ENCODE data around the gene PTPRR.

- TF ChIP-seq POLR2A (IDR thresholded peaks at IDR 0.05; ENCODE audit: low read depth, low read length) (no peak), EZH2 (IDR thresholded peaks at IDR 0.05; ENCODE audit: borderline replicate concordance, control insufficient read depth, low read depth, low read length) (no peak), NFIC (IDR thresholded peaks at IDR 0.05; ENCODE audit: low read depth, low read length) (no peak), RCOR1 (conservative IDR thresholded peaks at IDR 0.05; ENCODE audit: low read depth, low read length) (no peak), ZNF274 (IDR thresholded peaks at IDR 0.05; ENCODE audit: insufficient read depth, insufficient read length) (no peak), FOS (IDR thresholded peaks at IDR 0.05; ENCODE audit: borderline replicate concordance, extremely low read depth, insufficient read length) (no peak)
These were observed 29.4 kb downstream of the PTPRR start for GRCh38 chr12:70890895-70891832.
